Neural progenitor cell (in vitro differentiated cells): ENCODE data around the gene LY6G6D.

Experiments
- EZH2 ChIP-seq: fragments of 200-600 bp; sonication (generic); IDR thresholded peaks from 2 replicates; pipeline ENCODE4 v1.6.1; 2017; ENCODE audit warnings: antibody characterized with exemption, mild to moderate bottlenecking, moderate library complexity
- TF ChIP-seq, protein P1 (sequence below): fragments of 200-600 bp; sonication (generic); IDR thresholded peaks from 2 replicates; pipeline ENCODE4 v1.5.1; 2017; ENCODE audit warnings: antibody characterized with exemption, mild to moderate bottlenecking

DNA sequence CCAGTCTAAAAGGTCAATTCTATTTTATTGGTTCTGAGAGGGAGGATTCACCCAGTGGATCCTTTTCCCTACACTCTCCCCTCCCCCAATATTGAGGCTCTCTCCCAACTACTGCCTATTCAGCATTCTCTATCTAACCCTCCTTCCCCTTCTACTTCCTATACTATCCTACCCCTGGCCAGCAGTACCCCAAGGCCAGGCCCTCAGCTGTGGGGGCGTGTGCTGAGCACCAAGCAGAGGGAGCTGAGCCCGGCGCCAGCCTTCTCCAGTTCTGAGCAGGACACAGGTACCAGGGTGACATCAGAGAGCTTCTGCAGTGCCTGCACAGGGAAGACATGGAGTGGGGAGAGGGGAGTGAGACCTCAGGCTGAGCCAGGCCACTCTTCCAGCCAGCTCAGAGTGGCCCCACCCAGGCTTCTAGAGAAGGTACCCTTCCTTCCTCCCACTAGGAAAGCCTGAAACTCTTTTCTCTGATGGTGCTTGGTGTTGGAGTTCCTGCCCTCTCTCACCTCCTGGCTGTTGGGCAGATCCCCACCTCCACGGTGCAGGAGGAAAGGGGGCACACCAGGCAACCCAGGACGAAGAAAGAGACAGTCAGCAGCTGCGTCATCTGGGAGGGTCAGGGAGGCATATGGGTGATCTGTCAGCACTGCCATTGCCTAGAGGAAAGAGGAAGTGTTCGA is 12.0 kb downstream of the LY6G6D start:
- TF ChIP-seq, protein P1, sequence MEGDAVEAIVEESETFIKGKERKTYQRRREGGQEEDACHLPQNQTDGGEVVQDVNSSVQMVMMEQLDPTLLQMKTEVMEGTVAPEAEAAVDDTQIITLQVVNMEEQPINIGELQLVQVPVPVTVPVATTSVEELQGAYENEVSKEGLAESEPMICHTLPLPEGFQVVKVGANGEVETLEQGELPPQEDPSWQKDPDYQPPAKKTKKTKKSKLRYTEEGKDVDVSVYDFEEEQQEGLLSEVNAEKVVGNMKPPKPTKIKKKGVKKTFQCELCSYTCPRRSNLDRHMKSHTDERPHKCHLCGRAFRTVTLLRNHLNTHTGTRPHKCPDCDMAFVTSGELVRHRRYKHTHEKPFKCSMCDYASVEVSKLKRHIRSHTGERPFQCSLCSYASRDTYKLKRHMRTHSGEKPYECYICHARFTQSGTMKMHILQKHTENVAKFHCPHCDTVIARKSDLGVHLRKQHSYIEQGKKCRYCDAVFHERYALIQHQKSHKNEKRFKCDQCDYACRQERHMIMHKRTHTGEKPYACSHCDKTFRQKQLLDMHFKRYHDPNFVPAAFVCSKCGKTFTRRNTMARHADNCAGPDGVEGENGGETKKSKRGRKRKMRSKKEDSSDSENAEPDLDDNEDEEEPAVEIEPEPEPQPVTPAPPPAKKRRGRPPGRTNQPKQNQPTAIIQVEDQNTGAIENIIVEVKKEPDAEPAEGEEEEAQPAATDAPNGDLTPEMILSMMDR = no peak
- TF ChIP-seq EZH2 = no peak
